Heart left ventricle (tissue), 13 donors: ENCODE results near the gene CD48.

Source experiments
- POLR2A ChIP-seq, 2 donors: fragments of 450-650 bp; IDR thresholded peaks; one replicate each; pipeline ENCODE4 v1.6.1; 2017; ENCODE audit warnings: antibody characterized with exemption in 2 of 2, mild to moderate bottlenecking in 2 of 2, moderate library complexity in 2 of 2
- TF ChIP-seq, protein P1 (sequence below), 12 donors: fragments of 200-600 bp; sonication (generic) in 4 of 12; IDR thresholded peaks; one replicate each; pipeline versions ENCODE4 v1.5.0 to v1.8.0; 2018 to 2022; ENCODE audit warnings: antibody characterized with exemption in 12 of 12, mild to moderate bottlenecking in 5 of 12
- donor health status: ischemic (EF 13 %, LVEDD 7.1; RV severe dilation, severe dysfunction).
- donor health status: DM: no; HTN: yes; CAD: no.
- donor health status: DM: no; HTN: no; CAD: no.
- donor health status: ischemic (EF 25% LVEDD 6.9; RV normal size, moderate dysfunction).
- donor health status: ischemic (EF 25% LVEDD 5.7; RV mildly dilated, moderate dysfunction).
- donor health status: ischemic (EF 35%, LVEDD 5.7; RV mildly dilated, moderate dysfunction).
- donor health status: nonischemic (EF 11% LVEDD 7.7; RV severe dilation, severe dysfunction).
- donor health status: DM: yes; HTN: yes; CAD: no.
- donor health status: PGD.
- donor health status: ischemic (EF 29% LVEDD 5.4; RV normal size, mild dysfunction).
- donor health status: nonischemic (EF 23%, LVEDD 6.1; RV moderate dilation, normal function).

- TF ChIP-seq POLR2A (IDR thresholded peaks at IDR 0.05) = no peak
- TF ChIP-seq, protein P1, sequence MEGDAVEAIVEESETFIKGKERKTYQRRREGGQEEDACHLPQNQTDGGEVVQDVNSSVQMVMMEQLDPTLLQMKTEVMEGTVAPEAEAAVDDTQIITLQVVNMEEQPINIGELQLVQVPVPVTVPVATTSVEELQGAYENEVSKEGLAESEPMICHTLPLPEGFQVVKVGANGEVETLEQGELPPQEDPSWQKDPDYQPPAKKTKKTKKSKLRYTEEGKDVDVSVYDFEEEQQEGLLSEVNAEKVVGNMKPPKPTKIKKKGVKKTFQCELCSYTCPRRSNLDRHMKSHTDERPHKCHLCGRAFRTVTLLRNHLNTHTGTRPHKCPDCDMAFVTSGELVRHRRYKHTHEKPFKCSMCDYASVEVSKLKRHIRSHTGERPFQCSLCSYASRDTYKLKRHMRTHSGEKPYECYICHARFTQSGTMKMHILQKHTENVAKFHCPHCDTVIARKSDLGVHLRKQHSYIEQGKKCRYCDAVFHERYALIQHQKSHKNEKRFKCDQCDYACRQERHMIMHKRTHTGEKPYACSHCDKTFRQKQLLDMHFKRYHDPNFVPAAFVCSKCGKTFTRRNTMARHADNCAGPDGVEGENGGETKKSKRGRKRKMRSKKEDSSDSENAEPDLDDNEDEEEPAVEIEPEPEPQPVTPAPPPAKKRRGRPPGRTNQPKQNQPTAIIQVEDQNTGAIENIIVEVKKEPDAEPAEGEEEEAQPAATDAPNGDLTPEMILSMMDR (IDR thresholded peaks at IDR 0.05) = no peak
Measured at GRCh38 chr1:160743266-160743665, 31.6 kb upstream of the CD48 start.
